ENCODE results near the gene PNRC1.

GRCh38 chr6:89132057-89132456 is 51.5 kb downstream of the PNRC1 start:
- TF ChIP-seq POLR2A (IDR thresholded peaks at IDR 0.05) (no peak), CTCF (IDR thresholded peaks at IDR 0.05) (no peak)
